ENCODE data around the gene PTTG1IP. TPM values are rescaled to one million over a fixed set of nuclear protein-coding genes. Genes with fewer than 3 reads are reported as not detected.

The PTTG1IP gene
- total RNA-seq, 2 donors from 2014 or later: 301 to 351 TPM

DNA sequence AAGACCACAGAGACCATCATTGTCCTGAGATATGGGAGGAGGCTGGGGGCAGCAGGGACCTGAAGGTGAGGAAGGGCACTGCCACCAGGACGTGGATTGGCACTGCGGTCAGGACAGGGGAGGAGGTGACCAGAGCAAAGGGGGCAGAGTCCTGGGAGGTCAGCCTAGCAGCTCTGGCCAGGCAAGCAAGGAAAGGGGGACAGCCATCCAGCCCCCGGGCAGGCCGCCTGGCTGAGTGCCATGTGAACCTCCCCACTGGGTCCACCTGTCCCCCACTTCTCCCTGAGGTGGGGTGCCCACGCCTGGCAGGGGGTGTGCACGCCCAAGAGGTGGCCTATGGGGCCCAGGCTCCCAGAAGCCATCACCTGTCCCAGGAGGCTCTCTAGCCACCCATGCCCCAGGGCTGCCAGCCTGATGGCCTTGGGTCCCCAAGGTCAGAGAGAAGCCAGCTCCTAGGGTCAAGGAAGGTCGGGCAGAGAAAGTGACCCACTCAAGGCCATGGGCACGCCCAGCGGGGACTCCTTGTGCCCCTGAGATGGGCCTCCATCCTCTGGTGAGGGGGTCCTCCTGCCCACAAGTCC is 17.6 kb upstream of the PTTG1IP start:
- Histone ChIP-seq H3K9me3 (no peaks in the 10 kb centered on the region), H3K4me3 (no peak overlapping the region), H3K27me3 (replicated peaks; ENCODE audit: insufficient read depth) (no peaks in the 10 kb centered on the region), H3K27ac (no peak overlapping the region), H3K4me1 (ENCODE audit: control insufficient read depth in 1 of 2, low read depth in 2 of 2) (no peaks in the 10 kb centered on the region), H3K36me3 (no peaks in the 10 kb centered on the region)
- no peak for ATAC-seq (ENCODE audit: insufficient number of reproducible peaks, low FRiP score, low read depth)
- no peak for DNase-seq (ENCODE audit: low spot score)
- TF ChIP-seq, protein P1, sequence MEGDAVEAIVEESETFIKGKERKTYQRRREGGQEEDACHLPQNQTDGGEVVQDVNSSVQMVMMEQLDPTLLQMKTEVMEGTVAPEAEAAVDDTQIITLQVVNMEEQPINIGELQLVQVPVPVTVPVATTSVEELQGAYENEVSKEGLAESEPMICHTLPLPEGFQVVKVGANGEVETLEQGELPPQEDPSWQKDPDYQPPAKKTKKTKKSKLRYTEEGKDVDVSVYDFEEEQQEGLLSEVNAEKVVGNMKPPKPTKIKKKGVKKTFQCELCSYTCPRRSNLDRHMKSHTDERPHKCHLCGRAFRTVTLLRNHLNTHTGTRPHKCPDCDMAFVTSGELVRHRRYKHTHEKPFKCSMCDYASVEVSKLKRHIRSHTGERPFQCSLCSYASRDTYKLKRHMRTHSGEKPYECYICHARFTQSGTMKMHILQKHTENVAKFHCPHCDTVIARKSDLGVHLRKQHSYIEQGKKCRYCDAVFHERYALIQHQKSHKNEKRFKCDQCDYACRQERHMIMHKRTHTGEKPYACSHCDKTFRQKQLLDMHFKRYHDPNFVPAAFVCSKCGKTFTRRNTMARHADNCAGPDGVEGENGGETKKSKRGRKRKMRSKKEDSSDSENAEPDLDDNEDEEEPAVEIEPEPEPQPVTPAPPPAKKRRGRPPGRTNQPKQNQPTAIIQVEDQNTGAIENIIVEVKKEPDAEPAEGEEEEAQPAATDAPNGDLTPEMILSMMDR (IDR thresholded peaks at IDR 0.05): no peak

DNA sequence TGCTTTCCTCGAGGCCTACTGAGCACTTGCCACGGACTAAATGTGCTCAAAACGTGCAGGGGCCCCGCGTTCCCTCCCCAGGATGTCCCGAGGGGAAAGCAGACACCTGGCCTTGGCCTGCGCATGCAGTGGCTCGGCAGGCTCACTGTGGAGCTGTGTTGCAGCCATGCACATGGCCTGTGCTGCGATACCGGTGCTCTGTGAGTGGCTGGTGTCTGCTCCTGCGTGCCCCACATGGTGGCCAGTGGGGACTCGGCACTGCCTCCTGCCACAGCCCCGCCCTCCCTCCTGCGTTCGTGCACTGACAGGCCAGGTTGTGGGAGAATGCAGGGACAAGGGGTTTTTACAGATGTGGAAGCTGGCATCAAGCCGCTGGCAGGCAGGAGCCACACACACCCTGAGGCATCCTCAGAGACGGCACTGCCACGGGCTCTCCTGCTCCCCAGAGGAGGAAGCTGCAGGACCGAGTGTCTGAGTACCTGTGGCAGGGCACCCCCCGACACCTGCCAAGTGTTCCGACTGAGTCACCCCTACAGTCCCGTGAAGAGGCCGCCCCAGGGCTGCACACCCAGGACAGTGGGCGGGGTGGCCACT is 16.9 kb upstream of the PTTG1IP start:
- DNase-seq (ENCODE audit: low spot score) (no peak), ATAC-seq (ENCODE audit: insufficient number of reproducible peaks, low FRiP score, low read depth) (no peak)
- Histone ChIP-seq H3K4me3 (no peak overlapping the region), H3K4me1 (ENCODE audit: control insufficient read depth in 1 of 2, low read depth in 2 of 2) (no peaks in the 10 kb centered on the region), H3K36me3 (no peaks in the 10 kb centered on the region), H3K27ac (no peak overlapping the region), H3K9me3 (no peaks in the 10 kb centered on the region), H3K27me3 (replicated peaks; ENCODE audit: insufficient read depth) (no peaks in the 10 kb centered on the region)
- TF ChIP-seq, protein P1 (IDR thresholded peaks at IDR 0.05): no peak

DNA sequence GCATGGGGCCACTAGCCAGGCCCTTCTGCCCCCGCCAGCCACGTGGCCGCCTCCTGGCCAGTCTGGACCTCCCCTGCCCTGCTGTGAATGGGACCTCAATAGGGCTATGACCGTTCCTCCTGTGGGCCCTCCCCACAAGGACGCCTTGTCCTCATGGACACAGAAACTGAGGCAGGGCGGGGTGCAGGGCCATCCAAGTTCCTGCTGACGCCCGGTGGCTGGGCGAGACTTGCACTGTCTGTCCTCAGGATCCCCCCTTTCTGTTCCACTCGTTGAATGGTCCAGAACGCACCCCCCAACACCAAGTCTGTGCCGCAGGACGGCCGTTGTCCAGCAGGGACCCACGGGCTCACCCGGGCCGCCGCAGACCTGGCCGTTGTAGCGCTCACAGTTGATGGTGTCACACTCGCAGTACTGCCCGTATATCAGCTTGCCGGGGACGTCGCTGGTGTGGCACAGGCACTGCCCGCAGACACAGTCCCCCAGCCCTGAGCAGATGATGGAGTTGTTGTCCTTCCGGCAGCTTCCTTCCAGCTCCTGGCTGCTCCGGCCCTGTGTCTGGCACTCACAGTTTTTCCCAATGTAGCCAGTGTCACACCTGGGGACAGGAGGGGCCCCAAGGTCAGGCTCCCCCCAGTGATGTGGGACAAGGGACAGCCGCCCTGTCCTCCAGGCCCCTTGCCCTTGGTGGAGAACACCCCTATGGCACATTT is 16.3 kb upstream of the PTTG1IP start:
- H3K4me3 ChIP-seq: no peak overlapping the region
- no peak overlapping the region for H3K27ac ChIP-seq
- no peaks in the 10 kb centered on the region for H3K4me1 ChIP-seq (ENCODE audit: control insufficient read depth in 1 of 2, low read depth in 2 of 2)
- no peaks in the 10 kb centered on the region for H3K9me3 ChIP-seq
- H3K36me3 ChIP-seq: no peaks in the 10 kb centered on the region
- DNase-seq (ENCODE audit: low spot score) (no peak), ATAC-seq (ENCODE audit: insufficient number of reproducible peaks, low FRiP score, low read depth) (no peak)
- TF ChIP-seq, protein P1 (IDR thresholded peaks at IDR 0.05): no peak
- H3K27me3 ChIP-seq (replicated peaks; ENCODE audit: insufficient read depth): no peaks in the 10 kb centered on the region

DNA sequence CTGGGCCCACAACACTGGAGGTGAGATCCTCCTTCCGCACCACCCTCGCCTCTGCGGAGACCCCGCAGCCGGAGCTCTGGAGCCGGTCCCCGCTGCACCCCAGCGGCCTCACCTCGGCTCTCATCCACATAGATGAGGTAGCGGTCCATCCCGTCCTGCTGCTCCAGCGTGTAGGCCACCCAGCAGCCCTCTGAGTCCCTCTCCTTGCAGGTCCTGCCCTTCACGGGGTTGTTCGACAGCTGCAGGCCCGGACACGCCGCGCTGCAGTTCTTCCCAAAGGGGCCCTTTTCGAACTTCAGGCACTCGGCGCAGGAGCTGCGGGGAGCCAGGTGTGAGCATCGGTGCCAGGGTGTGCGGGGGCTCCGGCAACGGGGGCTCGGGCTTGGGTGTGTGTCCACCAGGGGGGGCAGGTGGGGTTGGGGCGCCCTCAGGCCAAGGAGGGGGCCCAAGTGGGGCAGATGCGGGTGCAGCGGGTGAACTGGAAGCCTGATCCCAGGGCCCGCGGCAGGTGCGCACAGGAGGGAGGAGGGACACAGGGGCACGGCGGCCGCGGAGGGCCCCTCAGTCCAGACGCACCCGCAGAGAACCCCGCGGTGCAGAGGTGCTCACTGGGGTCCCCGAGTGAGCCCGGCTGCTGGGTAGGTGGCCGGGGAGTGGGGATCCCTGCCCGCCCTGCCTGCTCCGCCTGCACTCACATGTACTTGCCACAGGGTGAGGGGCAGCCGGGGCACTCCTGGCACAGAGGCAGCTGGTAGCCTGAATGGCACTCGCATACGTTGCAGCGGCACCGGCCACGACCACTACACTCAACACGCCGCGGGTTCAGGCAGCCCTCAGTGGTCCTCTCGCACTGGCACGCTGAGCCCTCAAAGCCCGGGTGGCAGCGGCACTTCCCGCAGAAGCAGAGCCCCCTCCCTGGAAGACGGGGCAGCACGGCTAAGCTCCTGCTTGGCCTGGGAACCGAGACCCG is 15.4 kb upstream of the PTTG1IP start:
- DNase-seq (ENCODE audit: low spot score) (no peak), ATAC-seq (ENCODE audit: insufficient number of reproducible peaks, low FRiP score, low read depth) (no peak)
- Histone ChIP-seq H3K36me3 (no peaks in the 10 kb centered on the region), H3K4me3 (no peak overlapping the region), H3K27me3 (replicated peaks; ENCODE audit: insufficient read depth) (no peaks in the 10 kb centered on the region), H3K4me1 (ENCODE audit: control insufficient read depth in 1 of 2, low read depth in 2 of 2) (no peaks in the 10 kb centered on the region), H3K27ac (no peak overlapping the region), H3K9me3 (no peaks in the 10 kb centered on the region)
- TF ChIP-seq, protein P1 (IDR thresholded peaks at IDR 0.05): no peak
